Stimulated activated effector memory CD8-positive, alpha-beta T cell treated with anti-CD3 and anti-CD28 coated beads, Interleukin-12 subunit alpha, Interleukin-12 subunit beta, amount 100 ng/mL, for 72 hours (primary cell): ENCODE results near the gene TMEM131L.
"Not testable (repeated sequence)": the region's sequence is repeated elsewhere in the genome, so short reads cannot be mapped to it uniquely, and the experiment has no call there.

Experiments
- ATAC-seq: fragments of 150-1000 bp; cut with Tn5 transposase; 2 replicates; pipeline ENCODE4 v1.10.0; 2021
- DNase-seq, 2 donors: peaks; one replicate each; pipeline ENCODE4 v3.0.0; 2021 to 2022; ENCODE audit warnings: low spot score in 2 of 2
- H3K27ac Mint-ChIP-seq: one replicate; pipeline ENCODE4 v1.8.0; 2022; ENCODE audit warnings: mild to moderate bottlenecking, mixed read lengths
- H3K36me3 Mint-ChIP-seq: one replicate; pipeline ENCODE4 v1.8.0; 2022; ENCODE audit warnings: mild to moderate bottlenecking, mixed read lengths
- H3K4me1 Mint-ChIP-seq: one replicate; pipeline ENCODE4 v1.8.0; 2022; ENCODE audit warnings: mixed read lengths
- H3K4me3 Mint-ChIP-seq: one replicate; pipeline ENCODE4 v1.8.0; 2022; ENCODE audit warnings: mild to moderate bottlenecking, mixed read lengths
- H3K9me3 Mint-ChIP-seq: one replicate; pipeline ENCODE4 v1.8.0; 2022; ENCODE audit warnings: mixed read lengths

TMEM131L gene, protein sequence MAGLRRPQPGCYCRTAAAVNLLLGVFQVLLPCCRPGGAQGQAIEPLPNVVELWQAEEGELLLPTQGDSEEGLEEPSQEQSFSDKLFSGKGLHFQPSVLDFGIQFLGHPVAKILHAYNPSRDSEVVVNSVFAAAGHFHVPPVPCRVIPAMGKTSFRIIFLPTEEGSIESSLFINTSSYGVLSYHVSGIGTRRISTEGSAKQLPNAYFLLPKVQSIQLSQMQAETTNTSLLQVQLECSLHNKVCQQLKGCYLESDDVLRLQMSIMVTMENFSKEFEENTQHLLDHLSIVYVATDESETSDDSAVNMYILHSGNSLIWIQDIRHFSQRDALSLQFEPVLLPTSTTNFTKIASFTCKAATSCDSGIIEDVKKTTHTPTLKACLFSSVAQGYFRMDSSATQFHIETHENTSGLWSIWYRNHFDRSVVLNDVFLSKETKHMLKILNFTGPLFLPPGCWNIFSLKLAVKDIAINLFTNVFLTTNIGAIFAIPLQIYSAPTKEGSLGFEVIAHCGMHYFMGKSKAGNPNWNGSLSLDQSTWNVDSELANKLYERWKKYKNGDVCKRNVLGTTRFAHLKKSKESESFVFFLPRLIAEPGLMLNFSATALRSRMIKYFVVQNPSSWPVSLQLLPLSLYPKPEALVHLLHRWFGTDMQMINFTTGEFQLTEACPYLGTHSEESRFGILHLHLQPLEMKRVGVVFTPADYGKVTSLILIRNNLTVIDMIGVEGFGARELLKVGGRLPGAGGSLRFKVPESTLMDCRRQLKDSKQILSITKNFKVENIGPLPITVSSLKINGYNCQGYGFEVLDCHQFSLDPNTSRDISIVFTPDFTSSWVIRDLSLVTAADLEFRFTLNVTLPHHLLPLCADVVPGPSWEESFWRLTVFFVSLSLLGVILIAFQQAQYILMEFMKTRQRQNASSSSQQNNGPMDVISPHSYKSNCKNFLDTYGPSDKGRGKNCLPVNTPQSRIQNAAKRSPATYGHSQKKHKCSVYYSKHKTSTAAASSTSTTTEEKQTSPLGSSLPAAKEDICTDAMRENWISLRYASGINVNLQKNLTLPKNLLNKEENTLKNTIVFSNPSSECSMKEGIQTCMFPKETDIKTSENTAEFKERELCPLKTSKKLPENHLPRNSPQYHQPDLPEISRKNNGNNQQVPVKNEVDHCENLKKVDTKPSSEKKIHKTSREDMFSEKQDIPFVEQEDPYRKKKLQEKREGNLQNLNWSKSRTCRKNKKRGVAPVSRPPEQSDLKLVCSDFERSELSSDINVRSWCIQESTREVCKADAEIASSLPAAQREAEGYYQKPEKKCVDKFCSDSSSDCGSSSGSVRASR (N-terminal part only)

DNA sequence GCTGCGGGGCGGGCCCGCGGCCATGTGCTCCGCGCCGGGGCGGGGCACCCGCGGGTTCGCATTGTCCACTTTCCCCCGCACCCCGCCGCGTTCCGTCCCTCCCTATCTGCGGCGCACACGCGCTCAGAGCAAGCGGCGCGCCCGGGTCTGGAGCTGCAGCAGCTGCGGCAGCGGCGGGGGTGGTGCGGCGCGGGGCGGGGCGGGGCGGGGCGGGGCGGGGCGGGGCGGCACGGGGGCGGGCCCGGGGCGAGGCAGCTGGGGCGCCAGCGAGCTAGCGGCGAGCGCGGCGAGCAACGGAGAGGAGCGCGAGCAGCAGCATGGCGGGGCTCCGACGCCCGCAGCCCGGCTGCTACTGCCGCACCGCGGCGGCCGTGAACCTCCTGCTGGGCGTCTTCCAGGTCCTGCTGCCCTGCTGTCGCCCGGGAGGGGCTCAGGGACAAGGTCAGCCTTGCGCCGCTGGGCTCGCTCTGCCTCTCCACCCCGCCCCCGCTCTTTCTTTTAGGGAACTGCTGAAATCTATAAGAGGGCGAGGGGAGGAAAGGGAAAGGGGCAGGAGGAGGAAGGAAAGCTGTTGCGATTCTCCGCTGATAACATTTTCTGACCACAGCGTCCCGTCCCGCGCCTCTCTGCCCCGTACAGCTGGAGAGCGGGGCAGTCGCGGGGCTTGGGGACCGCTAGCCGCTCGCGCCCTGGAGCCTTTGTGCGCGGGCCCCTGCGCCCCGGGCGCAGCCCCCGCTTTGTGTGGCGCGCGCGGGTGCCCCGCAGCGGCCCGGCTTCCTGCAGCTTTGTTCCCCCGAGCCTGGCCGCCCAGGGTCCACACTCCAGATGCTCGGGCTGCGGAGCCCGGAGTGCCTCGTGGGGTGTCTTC is at the start of gene TMEM131L:
TMEM131L (plus strand) TSS at position 280 of the 868 bp plus-strand sequence; CDS start at position 318, 38 bp downstream.
- peak within 1 kb of the TSS; percentile 88 for H3K4me3 Mint-ChIP-seq
- H3K9me3 Mint-ChIP-seq = no peaks in the 10 kb centered on the region
- peak within 1 kb of the TSS; percentile 65 for H3K27ac Mint-ChIP-seq
- H3K4me1 Mint-ChIP-seq = peaks cover 51% of the 10 kb centered on the region
- peaks cover 36% of the 10 kb centered on the region for H3K36me3 Mint-ChIP-seq
- DNase-seq = peak; percentile 46 to 83
- peak; percentile 86 for ATAC-seq

DNA sequence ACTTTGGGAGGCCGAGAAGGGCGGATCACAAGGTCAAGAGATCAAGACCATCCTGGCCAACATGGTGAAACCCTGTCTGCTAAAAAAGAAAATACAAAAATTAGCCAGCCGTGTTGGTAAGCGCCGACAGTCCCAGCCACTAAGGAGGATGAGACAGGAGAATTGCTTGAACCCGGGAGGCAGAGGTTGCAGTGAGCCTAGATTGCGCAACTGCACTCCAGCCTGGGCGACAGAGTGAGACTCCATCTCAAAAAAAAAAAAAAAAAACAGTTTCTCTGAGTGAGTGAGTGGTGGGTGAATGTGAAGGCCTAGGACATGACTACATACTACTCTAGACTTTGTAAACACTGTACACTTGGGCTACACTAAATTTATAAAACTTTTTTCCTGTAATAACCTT is 49.7 kb upstream of the TMEM131L start:
- H3K36me3 Mint-ChIP-seq, DNase-seq, ATAC-seq, H3K9me3 Mint-ChIP-seq, H3K4me1 Mint-ChIP-seq, H3K4me3 Mint-ChIP-seq, H3K27ac Mint-ChIP-seq: not testable (repeated sequence)

DNA sequence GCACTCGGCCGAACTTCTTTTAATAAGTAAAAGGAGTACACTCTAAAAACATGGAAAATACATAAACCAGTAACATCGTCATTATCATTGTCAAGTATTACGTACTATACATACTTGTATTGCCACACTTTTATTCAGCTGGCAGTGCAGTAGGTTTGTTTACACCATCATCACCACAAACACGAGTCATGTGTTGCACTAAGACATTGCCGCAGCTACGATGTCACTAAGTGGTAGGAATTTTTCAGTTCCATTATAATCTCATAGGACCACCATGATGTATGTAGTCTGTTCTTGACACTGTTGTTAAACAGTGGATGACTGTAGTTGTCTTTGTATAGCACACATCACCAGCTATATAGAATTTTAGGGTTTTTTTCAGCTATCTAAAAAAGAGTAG is 48.0 kb upstream of the TMEM131L start:
- peaks cover 9% of the 10 kb centered on the region for H3K4me1 Mint-ChIP-seq
- no peak for DNase-seq
- ATAC-seq = no peak

DNA sequence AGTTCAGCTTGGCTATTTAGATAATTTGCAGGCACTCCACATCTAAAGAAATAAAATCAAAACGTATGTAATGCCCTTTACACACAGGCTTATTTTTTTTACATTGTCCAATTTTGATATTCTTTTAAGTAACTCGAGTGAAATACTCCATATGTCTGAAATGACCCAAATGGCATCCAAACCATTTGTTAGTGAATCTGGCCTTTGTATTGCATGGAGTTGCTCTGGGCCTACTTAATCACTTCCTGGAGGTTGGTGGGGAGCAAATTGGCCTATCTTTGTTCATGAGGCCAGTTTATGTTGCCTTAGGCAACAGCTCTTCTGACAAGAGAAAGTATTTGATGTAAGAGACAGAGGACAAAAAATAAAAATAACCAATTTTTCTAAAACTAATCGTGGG is 47.6 kb upstream of the TMEM131L start:
- H3K4me3 Mint-ChIP-seq = no peak overlapping the region
- peaks cover 9% of the 10 kb centered on the region for H3K4me1 Mint-ChIP-seq
- no peaks in the 10 kb centered on the region for H3K9me3 Mint-ChIP-seq
- no peak for ATAC-seq
- no peak overlapping the region for H3K27ac Mint-ChIP-seq
- no peak for DNase-seq
- H3K36me3 Mint-ChIP-seq = no peaks in the 10 kb centered on the region

More for the DNA sequence above, 48.0 kb upstream of the TMEM131L start:
- no peaks in the 10 kb centered on the region for H3K36me3 Mint-ChIP-seq
- H3K9me3 Mint-ChIP-seq = no peaks in the 10 kb centered on the region
- no peak overlapping the region for H3K27ac Mint-ChIP-seq
- no peak overlapping the region for H3K4me3 Mint-ChIP-seq

DNA sequence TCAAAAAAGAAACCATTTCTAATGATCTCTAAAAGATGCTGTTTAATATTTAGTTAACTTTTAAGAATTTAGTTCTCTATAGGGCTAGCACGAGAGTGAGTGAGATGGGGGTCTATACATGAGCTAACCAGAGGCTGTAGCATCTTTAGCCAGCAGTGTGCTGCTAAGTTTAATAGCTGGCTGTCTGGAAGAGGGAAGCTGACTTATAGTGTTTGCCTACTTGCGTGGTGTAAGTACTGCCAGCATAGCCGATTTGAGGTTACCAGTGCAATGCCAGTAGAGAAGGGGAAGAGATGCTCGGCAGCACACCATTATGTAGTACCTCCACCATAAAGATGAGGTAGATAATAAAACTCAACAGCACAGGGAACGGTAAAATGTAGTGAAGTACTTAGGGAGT is 47.1 kb upstream of the TMEM131L start:
- no peak for ATAC-seq
- Mint-ChIP-seq H3K36me3 (no peaks in the 10 kb centered on the region), H3K27ac (no peak overlapping the region), H3K4me1 (peaks cover 9% of the 10 kb centered on the region), H3K4me3 (no peak overlapping the region), H3K9me3 (no peaks in the 10 kb centered on the region)
- DNase-seq = no peak

DNA sequence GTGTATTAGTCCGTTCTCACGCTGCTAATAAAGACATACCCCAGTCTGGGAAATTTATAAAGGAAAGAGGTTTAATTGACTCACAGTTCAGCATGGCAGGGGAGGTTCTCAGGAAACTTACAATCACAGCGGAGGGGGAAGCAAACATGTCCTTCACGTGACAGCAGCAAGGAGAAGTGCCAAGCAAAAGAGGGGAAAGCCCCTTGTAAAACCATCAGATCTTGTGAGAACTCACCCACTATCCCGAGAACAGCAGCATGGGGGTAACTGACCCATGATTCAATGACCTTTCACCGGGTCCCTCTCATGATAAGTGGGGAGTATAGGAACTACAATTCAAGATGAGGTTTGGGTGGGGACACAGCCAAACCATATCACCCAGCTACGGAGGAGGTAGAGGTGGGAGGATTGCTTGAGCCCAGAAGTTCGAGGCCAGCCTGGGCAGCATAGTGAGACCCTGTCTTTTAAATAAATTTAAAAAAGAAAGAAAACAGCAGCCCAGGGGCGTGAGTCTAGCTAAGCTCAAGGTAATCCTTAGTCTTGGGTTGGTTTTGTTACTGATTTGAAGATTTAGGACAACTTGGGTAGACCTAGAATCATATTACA is 46.4 kb upstream of the TMEM131L start:
- H3K4me1 Mint-ChIP-seq = peaks cover 9% of the 10 kb centered on the region
- H3K36me3 Mint-ChIP-seq = no peaks in the 10 kb centered on the region

DNA sequence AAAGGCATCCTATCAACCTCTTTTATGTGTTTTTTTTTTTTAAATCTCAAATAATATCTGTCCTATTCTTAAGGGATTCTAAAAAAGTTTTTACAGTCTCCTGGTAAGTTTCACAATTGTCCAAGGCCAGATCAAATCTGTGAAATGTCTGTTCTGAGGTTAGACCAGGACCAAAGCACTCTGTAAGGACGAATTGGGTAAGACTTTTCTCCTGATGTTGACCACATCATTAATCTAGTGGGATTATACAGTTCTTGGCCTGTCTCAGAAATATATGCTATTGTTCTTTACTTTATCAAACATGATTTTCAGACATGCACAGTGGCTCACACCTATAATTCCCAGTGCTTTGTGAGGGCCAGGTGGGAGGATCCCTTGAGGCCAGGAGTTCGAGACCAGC is 45.8 kb upstream of the TMEM131L start:
- ATAC-seq (no peak), DNase-seq (no peak)
- H3K4me1 Mint-ChIP-seq = peaks cover 9% of the 10 kb centered on the region
- H3K9me3 Mint-ChIP-seq = no peaks in the 10 kb centered on the region
- no peak overlapping the region for H3K27ac Mint-ChIP-seq
- no peak overlapping the region for H3K4me3 Mint-ChIP-seq
- no peaks in the 10 kb centered on the region for H3K36me3 Mint-ChIP-seq

More for the DNA sequence above, 46.4 kb upstream of the TMEM131L start:
- Mint-ChIP-seq H3K27ac (no peak overlapping the region), H3K9me3 (no peaks in the 10 kb centered on the region), H3K4me3 (no peak overlapping the region)
- DNase-seq = no peak
- no peak for ATAC-seq

DNA sequence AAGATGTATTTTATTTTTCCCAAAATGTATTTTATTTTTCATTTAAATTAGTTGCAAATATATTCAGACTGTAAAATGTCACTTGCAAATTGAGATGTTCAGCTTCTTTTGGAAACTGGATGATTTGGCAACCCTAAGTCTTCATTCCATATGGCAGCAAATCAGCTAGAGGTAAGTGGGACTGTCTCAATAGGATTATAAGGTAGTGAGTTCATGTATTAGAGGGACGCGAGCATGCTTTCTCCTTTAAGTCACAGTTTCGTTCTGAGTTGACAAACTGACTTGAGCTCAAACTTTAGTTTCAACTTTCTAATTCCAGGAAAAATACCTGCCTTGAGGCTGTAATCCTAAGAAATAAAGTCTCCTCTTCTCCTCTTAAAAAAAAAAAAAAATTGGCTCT is 44.2 kb upstream of the TMEM131L start:
- ATAC-seq (peak; percentile 68), DNase-seq (no peak)
- H3K4me3 Mint-ChIP-seq = no peak overlapping the region
- no peaks in the 10 kb centered on the region for H3K9me3 Mint-ChIP-seq
- H3K27ac Mint-ChIP-seq = no peak overlapping the region
- no peaks in the 10 kb centered on the region for H3K36me3 Mint-ChIP-seq
- H3K4me1 Mint-ChIP-seq = peaks cover 9% of the 10 kb centered on the region

DNA sequence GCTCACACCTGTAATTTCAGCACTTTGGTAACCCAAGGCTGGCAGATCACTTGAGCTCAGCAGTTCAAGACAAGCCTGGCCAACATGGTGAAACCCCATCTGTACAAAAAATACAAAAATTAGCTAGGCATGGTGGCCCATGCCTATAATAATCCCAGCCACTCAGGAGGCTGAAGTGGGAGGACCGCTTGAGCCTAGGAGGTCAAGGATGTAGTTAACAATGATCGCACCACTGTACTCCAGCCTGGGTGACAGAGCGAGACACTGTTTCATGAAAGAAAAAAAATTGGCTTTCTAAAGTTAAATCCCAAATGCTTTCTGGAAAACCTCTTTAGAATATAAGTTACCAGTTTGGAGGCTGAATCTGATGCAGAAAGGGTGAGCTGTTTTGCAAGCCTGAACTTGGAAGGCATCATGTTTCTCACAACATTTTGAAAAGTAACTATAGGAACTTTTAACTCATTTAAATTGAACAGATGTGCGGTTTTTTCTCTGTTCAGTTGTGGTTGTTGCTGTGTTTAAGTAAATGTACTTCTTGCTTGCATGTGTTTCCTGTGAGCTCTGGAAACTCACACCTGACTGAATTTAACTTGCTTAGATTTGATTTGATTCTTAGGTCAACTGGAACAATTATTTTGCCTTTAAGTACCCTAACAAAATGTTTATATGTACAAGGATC is 39.8 kb upstream of the TMEM131L start:
- ATAC-seq = no peak
- Mint-ChIP-seq H3K27ac (no peak overlapping the region), H3K4me3 (no peak overlapping the region), H3K9me3 (no peaks in the 10 kb centered on the region), H3K4me1 (peaks cover 30% of the 10 kb centered on the region), H3K36me3 (no peaks in the 10 kb centered on the region)
- DNase-seq = no peak

DNA sequence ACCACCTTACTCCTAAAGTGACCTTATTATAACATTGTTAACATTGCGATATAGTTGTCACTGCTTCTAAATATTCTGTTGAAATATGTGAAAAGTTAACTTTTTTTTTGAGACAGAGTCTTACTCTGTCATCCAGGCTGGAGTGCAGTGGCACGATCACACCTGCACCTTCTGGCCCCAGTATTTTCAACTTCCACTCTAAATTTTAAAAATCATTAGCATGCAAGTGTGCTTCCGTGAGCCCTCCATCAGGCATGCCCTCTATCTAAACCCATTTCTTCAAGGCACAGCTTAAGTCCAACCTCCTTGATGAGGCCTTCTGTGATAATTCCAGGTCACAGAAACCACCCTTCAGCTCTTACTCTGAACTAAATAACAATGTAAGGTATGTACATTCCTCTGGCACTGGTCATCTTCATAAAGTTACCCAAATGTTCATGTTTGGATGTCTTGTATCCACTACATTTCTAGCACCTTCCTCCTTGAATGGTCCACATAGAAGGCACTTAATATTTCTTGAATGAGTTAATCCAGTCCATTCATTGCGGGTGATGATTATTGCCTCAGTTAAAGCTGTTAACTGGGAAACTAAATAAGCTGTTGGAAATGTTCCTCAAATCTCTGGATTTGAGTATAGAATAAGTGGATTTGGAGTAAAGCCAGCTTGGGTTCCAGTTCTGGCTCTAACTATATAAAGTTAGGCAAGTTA is 38.6 kb upstream of the TMEM131L start:
- peaks cover 32% of the 10 kb centered on the region for H3K4me1 Mint-ChIP-seq
- H3K36me3 Mint-ChIP-seq = no peaks in the 10 kb centered on the region
- no peaks in the 10 kb centered on the region for H3K9me3 Mint-ChIP-seq
- no peak overlapping the region for H3K27ac Mint-ChIP-seq
- H3K4me3 Mint-ChIP-seq = no peak overlapping the region
- DNase-seq (no peak), ATAC-seq (no peak)

DNA sequence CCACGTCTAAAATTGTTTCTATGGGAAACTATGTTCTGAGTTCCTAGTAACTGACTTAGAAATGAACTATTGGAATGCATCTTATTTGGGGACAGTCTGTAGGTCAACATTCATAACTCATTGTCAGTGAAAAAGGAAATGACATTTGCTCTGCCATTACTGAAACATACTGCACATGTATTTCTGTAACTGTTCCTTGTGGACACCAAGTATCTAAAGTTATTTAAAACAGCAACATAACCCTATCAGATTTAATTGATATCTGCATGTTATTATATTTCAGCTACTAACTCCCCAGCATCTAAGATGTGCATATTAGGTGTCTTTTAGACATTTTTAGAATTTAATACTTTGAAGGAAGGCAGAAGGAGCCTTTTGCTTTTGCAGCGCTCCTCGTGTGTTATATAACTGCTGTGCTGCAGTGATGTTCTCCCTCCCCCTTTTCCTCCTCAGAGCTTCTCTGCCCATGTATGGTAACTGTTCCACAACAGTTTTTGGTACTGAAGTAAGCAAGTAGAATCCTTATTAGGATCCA is 37.2 kb upstream of the TMEM131L start:
- Mint-ChIP-seq H3K9me3 (no peaks in the 10 kb centered on the region), H3K4me1 (peaks cover 39% of the 10 kb centered on the region), H3K36me3 (peaks cover 5% of the 10 kb centered on the region), H3K4me3 (no peak overlapping the region), H3K27ac (no peak overlapping the region)
- DNase-seq (no peak), ATAC-seq (no peak)

DNA sequence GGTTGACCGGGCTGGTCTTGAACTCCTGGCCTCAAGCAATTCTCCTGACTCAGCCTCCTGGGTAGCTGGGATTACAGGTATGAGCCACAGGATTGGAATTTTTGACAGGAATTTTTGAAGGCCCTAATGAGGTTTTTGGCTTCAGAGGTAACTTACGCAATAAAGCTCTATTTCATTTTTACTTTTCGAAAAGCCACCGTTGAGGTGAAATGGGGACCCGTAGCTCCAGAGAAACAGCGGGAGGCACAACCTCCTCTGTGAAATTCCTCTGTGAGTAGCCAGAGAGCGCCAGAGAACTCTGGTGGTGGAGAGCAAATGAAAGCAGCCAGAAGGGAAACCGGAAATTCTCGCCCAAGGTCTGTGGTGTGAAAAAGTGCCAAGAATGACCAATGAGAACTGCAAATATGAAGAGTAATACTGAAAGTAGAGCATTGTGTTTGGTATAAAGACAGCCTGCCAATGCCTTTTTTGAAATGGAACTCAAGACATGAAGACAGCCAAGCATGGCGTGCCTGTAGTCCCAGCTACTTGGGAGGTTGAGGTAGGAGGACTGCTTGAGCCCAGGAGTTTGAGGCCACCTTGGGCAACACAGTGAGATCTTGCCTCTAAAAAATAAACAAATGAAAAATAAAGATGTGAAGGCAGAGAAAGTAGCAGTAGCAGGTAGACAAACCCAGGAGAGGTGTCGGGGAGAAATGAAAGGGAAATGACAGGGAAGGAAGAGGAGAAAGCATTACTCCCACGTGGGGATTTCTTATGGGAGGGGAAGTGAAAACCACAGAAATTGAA is 33.0 kb upstream of the TMEM131L start:
- DNase-seq (peak; percentile 38 to 86), ATAC-seq (peak; percentile 97)
- Mint-ChIP-seq H3K4me3 (peak overlapping the region; percentile 76), H3K9me3 (no peaks in the 10 kb centered on the region), H3K27ac (peak overlapping the region; percentile 82), H3K36me3 (peaks cover 5% of the 10 kb centered on the region), H3K4me1 (peaks cover 41% of the 10 kb centered on the region)
